Cerebellar cortex (tissue), 1 donor: ENCODE results near the gene TOR2A.
A peak's percentile ranks its signal among the peaks of the same experiment; 100 is the strongest.

Experiments used
- DNase-seq: peaks from one replicate; pipeline ENCODE4 v3.0.0-alpha.2; 2015; ENCODE audit warnings: low spot score

The TOR2A gene

DNA sequence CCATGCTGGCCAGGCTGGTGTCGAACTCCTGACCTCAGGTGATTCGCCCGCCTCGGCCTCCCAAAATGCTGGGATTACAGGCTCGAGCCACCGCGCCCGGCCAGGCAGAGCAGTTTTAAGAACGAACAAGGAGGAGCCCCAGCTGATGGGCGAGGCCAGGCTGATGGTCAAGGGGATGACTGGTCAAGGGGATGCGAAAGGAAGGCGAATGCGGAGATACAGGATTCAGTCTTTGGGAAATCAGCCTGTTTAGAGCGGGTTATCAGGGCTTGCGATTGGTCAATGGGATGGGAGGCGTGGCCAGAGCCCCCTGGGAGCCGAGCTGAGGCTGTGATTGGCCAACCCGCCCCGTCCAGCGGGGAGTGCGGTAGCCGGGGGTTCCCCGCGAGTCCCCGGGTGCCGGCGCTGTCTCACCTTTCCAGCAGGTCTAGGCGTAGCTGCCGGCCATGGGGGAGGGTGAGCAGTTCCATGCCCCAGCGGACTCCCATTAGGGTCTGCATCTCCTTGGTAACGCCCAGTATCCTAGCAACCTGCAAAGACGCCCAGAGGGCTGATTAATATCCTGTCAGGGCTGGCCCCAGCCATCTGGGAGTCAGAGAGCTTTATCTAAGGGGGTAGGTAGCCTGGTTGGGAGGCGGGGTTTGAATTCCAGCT is 7.5 kb upstream of the TOR2A start:
- DNase-seq, result peak; percentile 90

DNA sequence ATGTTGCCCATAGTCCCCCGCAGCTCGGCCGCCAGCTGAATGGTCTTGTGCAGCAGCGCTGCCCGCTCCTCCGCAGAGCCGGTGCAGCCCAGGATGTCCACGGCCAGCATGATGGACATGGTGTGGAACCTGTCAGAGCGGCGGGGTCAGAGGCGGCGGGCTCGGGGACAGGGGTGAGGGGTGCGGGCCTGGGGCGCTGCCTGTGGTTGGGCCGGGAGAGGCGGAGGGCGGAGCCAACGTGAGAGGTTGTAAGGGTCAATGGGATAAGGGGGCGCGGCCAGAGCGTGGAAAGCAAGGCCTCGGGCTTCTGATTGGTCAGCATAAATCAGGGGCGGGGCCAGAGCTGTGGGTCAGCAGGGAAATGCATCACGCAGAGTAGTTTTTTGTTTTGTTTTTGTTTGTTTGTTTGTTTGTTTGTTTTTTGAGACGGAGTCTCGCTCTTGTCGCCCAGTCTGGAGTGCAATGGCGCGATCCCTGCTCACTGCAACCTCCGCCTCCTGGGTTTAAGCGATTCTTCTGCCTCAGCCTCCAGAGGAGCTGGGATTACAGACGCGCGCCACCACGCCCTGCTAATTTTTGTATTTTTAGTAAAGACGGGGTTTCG is 6.8 kb upstream of the TOR2A start:
- peak; percentile 92 for DNase-seq

DNA sequence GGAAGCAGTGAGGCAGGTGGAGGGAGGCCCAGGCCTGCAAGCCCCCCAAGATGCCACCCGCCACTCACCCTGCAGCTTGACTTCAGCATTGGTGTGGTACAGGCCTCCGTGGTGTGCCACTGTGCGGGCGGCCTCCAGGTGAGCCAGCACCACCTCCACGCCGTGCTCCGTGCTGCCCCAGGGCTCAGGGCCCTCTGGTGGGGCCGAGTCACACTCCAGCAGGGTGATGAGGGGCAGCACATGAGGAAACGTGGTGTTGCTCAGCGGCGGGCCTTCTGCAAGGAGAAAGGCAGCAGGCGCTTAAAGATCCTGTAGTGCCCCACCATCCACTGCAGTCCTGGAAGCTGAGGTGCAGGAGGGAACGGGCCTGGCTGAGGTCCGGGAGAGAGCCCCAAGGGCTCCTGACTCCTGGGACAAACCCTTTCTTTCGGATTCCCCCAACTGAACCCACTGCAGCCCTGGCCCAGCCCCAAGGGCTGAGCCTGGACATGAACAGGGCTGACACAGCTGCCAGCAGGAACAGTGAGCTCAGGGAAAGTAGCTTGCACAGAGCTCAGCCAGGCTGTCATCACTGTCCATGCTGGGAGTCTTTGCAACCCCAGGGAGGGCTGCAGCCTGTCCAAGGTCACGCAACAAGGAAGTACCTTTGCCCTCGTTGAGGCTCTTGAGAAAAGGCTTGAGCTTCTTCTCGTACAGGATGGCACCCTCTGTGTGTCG is 4.7 kb upstream of the TOR2A start:
- no peak for DNase-seq

DNA sequence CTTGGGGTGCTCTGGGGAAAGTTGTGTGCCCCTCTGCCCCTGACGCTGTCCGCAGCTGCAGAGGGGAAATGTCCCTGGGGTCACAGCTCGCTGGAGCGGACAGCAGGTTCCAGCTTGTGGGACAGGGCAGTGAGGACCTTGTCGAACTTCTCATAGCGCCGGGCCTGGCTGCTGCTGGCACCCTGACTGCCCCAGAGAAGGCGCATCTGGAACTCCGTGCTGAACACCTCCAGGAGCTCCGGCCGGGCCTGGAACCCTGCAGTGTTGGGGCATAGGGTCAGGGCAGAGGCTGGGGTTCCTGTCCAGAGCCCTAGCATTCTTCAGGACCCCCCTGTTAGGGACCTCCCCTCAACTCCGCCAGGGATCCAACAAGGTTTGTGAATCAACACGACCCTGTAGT is 3.6 kb upstream of the TOR2A start:
- DNase-seq, result no peak

DNA sequence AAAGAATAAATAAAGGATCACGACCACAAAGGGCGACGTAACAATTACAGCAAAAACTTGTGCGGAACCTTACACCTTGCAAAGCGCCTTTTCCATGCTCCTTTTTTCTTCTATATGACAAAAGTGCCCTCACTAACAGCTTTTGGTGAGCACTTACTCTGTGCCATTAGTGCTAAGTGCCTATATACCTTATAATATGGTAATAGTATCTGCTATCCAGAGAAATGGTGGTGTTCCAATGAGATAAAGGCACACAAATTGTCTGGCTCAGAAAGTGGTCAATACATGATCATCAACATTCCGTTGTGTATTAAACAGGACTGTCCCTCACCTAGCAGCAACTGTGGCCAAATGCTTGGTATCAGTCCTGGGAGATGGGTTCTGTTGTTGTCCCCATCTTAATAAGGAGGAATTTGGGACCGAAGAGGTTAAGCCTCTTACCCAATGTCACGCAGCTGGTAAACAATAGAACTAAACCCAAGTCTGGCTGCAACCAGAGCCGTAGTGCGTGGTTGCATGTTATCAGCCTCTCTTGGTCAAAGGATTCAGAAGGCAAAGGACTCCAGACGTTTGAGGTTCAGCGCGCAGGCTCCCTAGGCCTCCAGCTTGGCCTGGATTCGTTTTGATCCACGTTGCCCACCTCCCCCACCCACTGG is 564 bp upstream of the TOR2A start:
- no peak for DNase-seq

DNA sequence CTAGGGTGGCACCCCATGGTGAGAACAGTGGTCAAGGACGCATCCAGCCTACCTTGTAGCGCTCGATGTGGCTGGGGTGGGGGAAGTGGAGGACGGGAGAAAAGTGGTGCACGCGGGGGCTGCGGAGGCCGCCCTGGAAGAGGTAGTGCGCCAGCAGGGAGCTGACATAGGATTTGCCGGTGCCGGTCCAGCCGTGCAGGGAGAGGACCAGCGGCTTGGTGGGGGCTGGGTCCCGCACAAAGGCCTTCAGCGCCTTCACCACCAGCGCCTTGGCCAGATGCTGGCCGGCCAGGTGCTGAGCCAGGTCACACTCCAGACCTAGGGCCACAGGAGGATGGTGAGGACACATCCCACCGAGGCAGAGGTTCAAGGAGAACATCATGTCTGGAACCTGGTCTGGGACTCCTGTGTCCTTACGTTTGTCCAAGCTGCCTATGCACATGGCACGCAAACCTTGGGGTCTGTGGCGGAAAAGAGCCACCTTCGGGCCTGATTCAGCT is 797 bp downstream of the TOR2A start:
- DNase-seq, result no peak

DNA sequence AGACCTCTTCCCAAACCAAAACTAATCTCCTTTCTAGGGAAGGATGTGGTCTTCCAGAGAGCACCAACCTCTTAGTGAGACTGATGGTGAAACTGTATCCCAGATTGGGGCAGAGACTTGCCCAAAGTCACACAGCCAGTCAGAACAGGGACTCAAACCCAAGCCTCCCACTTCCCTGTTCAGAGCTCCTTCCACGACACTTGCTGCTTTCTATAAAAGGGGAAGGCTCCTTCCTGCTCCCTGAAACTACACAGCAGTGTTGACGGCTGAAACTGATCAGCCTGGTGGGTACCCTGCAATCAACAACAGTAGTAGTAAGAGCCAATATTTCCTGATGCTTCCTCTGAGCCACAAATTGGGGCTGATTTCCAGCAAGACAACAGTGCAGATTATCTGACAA is 1.5 kb downstream of the TOR2A start:
- DNase-seq, result no peak

DNA sequence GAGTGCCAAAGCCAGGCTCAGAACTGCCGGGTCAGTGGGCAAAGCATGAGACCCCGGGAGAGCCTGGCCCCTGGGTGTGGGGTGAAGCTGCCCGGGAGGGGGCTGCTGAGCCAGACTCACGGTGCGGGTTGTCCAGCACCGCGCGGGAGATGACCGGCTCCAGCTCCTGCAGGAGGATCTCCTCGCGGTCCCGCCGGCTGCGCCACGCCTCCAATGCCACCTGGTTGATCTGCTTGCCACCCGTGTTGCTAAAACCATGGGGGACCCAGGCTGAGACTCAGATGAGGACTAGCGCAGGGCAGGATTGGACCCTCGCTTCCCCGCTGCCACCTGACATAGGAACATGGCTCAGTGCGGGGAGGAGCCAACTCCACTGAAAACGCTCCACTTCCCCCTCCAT is 2.6 kb downstream of the TOR2A start:
- no peak for DNase-seq

DNA sequence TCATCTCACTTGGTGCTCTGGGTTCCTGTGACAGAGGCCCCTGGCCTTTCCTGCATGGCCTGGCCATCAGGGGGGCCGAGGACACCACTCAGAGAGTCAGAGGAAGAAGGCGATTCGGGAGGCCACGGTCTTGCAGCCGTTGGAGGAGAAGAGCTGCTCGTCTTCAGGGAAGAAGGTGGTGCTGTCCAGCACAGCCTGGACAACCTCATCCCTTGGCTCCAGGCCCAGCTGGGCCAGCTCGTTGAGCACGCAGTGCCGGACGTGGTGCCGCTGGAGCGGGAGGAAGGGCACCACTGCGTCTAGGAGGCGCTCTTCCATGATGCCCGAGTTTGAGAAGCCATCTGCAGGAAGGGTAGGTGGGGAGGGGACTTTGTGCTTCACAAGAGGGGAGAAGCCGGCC is 3.2 kb downstream of the TOR2A start:
- DNase-seq, result no peak

DNA sequence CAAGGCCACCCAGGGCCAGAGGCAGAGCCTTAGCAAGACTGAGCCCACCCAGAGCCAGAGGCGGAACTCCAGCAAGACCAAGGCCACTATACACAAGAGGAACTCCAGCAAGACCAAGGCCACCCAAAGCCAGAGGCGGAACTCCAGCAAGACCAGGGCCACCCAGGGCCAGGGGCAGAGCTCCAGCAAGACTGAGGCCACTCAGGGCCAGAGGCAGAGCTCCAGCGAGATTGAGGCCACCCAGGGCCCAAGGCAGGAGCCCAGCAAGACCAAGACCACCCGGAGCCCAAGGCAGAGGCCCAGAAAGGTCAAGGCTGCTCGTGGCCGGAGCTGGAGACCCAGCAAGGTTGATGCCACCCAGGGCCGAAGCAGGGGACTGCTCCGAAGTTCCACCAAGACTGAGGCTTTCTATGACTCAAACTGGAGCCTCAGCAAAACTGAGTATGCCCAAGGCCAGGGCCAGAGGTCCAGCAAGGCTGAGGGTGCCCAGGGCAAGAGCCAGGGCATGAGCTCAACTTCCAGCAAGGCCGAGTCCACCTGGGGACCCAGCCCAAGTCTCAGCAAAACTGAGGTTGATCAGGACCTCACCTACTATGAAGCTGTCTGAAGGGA is 4.2 kb downstream of the TOR2A start:
- DNase-seq, result no peak

DNA sequence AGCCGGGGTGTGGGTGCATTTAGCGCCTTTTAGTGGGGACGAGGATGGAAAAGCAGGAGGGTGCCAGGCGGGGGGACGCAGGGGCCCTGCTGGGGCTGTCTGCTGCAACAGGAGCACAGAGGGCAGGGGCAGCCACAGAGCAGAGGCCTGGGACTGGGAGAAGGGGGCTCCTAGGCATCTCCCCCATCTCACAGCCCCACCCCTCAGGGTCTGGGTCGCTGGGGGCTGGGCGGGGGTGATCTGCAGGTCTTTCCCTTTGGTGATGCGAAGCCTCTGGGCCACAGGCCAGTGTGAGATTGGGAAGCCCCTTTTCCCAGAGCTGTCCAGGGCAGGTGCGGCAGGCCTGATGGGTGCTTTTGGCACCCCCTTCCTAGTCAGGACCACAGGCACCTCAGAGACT is 4.8 kb downstream of the TOR2A start:
- DNase-seq, result no peak

DNA sequence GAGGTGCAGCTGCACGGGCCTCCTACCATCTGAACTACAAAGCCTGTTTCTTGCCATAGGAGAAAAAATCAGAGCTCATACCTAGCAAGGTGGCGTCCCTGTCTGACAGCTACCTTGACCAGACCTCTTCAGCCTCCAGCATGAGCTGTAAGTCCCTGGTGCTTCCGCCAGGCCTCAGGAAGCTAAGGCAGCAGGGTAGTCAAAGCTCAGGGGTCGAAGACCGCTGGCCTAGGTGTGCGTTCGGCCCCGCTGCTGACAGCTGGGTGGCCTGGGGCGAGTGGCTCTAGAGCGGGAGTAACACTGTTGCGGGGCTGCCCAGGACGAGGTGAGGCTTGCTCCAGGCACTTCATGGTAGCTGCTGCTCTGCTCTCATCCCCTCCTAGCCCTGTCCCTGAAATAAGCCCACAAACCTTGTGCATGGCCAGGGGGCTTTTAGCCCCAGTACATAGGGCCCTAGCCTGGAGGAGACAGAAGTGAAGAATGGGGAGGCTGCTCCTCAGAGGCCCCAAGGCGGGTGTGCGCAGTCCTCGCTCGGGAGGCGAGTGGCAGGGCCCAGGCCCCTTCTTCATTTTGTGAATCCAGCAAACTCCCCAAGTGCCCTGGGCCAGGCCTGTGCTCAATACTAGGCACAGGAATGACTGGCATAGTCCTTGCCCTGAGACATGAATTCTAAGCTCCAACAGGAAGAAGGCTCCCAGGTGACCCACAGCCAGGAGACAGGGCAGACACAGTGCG is 5.4 kb downstream of the TOR2A start:
- DNase-seq, result no peak

DNA sequence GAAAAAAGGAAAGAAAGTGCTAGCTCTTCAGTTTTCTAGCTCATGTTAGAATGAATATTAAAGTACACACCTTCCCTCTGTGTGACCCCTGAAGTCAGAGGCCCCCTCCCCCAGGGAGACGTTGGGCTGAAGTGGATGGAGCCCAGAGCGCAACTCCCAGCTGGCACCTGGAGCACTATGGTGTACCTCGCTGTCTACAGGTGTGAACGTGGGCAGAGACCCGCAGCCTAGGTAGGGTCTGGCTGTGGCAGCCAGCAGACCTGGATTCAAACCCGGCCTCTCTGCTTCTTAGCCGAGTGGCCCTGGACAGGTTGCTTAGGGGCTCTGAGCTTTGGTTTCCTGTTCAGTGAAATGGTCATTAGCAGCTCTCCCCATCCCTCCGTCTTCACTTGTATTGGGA is 6.3 kb downstream of the TOR2A start:
- DNase-seq, result no peak

DNA sequence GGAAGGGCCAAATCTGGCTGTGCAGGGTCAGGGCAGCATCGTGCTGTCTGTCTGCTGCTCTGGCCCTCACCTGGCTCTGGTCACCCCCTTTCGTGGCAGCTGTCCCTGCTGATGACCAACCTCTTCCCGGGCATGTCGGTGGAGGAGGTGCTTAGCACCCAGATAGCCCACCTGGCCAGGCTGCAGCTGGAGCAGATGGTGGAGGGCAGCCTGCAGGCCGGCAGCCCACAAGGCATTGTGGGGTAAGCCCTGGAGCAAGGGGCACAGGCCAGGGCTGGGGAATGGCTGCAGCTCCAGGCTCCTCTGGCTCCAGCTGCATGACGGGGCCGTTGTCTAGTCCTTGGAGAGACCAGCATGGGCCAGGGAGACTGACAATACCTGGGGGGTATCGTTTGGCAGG is 8.2 kb downstream of the TOR2A start:
- DNase-seq, result no peak

DNA sequence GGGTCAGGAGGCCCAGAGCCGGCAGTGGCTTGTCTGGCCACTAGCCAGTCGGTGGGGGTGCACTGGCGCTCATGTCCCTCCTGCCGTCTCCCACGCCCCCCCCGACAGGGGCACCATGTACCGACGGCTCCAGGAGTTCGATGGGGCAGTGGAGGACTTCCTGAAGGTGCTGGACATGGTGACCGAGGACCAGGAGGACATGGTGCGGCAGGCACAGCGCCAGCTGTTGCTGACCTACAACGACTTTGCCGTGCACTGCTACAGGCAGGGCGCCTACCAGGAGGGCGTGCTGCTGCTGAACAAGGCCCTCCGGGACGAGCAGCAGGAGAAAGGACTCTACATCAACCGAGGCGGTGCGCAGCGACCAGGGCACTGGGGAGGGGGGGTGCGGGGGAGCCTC is 11.1 kb downstream of the TOR2A start:
- no peak for DNase-seq

DNA sequence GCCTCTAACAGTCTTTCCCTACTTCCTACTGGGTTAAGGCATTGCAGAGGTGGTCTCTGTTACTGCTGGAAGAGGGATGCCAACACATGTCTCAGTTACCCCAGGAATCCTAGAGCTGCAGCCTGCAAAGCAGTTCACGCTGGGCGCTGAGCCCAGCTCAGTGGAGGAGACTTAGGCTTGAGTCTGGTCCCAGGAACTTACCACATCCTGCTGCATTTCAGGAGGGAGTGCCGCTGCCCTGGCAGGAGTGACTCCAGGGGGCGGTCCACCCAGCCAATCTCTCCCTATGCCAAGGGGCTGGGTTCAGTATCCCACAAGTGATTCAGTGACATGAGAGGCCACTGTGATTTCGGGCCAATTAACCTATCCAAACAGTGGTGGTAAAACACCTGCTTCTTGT is 11.7 kb downstream of the TOR2A start:
- no peak for DNase-seq

DNA sequence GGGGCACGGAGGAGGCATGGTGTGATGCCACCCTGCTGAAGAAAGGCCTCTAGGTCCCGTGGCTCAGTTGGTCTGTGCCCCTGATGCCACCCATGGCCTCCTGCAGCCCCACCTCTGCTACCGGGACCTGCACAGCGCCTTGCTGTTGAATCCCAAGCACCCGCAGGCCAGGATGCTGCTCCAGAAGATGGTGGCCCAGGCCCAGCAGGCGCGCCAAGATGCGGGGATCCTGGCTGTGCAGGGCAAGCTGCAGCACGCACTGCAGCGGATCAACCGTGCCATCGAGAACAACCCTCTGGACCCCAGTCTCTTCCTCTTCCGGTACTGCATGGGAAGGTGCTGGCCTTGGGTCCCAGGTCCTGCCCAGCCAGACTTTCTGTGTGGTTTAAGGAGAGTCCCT is 12.1 kb downstream of the TOR2A start:
- DNase-seq, result no peak

DNA sequence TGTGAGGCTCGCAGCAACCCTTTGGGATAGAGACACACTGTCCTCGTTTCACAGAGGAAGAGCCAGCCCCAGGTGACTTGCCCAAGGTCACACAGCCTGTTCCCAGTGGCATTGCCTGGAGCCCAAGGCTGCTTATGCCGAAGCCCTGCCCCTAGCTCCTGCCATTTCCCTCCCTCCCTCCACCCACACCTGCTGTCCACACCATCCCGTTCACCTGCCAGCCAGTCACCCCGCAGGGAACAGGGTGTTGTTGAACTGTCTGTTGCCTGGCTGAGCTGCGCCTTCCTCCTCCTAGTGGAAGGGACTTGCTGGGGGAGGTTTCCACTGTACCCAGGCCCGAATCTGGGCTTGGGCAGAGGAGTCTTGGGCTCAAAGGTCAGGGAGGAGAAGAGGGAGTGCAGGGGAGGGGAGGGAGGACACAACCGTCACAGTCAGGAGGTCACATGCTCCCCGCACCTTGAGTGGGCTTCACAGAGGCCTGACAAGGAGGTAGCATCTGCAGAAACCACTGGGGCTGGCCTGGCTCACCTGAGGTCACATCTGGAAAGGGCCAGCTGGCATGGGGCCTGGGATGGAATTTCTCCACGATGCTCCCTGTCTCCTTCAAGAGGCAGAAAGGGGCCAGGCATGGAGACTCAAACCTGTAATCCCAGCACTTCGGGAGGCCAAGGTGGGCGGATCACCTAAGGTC is 12.9 kb downstream of the TOR2A start:
- DNase-seq, result no peak

DNA sequence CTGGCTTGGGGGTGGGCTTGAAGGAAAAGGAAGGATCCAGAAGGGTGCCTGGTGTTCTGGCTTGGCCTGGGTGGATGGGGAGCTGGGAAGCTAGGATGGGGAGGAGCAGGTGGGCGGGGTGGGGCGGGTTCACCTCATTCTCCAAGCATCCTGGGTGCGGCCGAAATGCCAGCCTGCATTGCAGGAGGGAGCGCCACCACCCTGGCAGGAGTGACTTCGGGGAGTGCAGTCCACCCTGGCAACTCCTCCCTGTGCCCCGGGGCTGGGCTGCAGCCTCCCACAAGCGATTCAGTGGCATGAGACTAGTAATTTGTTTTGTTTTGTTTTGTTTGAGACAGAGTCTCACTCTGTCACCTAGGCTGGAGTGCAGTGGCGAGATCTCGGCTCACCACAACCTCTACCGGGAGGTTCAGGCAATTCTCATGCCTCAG is 13.7 kb downstream of the TOR2A start:
- no peak for DNase-seq

DNA sequence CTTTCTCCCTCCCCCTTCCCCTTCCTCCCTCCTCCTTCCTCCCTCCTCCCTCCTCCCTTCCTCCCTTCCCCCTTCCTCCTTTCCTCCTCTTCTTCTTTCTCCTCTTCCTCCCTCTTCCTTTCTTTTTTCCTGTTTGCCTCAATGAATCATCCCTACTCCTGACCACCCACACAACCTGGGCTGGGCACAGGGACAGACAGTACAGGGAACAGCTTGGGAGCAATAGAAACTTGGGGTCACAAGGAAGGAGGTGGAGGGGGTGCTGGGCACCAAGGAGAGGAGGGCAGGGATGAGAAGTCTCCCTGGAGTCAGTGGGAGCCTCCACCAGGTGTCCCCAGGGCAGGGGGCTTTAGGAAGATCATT is 14.2 kb downstream of the TOR2A start:
- DNase-seq, result no peak
